Measurements from ENCODE around the gene TEAD2. TPM values are rescaled to one million over a fixed set of nuclear protein-coding genes. Genes with fewer than 3 reads are reported as not detected.

TEAD2 gene
- total and polyA plus RNA-seq, 9 of the 15 experiments (the other 6 are each of a cell fraction or from before 2014, with no cell fraction given), result 1.6 to 27.0 (median 13.9) TPM

DNA sequence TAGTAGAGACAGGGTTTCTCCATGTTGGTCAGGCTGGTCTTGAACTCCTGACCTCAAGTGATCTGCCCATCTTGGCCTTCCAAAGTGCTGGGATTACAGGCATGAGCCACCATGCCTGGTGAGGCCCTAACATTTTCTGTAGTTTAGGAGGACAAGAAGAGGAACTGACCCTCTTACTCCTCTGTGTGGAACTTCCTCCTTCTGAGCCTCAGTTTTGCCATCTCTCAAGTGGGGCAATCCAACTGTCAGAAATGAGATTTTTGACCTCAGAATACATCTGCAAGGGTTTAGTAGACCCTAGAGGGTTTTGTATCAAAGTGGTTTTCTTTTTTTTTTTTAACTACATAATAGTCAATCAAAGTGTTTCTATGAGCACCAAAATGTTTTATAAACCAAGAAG lies 3.9 kb upstream of the TEAD2 start:
- Histone ChIP-seq H3K9me3 (replicated peaks; ENCODE audit: control insufficient read depth, insufficient read depth, low read depth, low read length) (peaks cover 7% of the 10 kb centered on the region; the same call in 1 of the 2 replicates), H3K27me3 (ENCODE audit: control insufficient read depth in 2 of 2, insufficient read depth in 2 of 2, low read length in 2 of 2) (no peaks in the 10 kb centered on the region), H3K4me3 (no peak overlapping the region), H3K4me2 (ENCODE audit: insufficient read depth, low read length) (no peak overlapping the region), H3K9ac (ENCODE audit: insufficient read depth in 1 of 2, low read depth in 2 of 2, low read length in 2 of 2) (no peak overlapping the region), H3K27ac (ENCODE audit: extremely low read depth, low read depth, low read length) (no peak overlapping the region), H3K36me3 (ENCODE audit: control insufficient read depth, insufficient read depth, low read length) (no peaks in the 10 kb centered on the region), H3K9me1 (ENCODE audit: control insufficient read depth, insufficient read depth, low read length) (no peaks in the 10 kb centered on the region), H3K79me2 (ENCODE audit: control insufficient read depth, insufficient read depth, low read length) (peaks cover 6% of the 10 kb centered on the region; the same call in 1 of the 3 replicates), H3K4me1 (replicated peaks in 1 of 2; ENCODE audit: control insufficient read depth in 2 of 2, insufficient read depth in 2 of 2, low read length in 2 of 2) (peaks cover 11 to 42% of the 10 kb centered on the region in 2 experiments), H2AFZ (ENCODE audit: low read depth, low read length) (no peak overlapping the region), H4K20me1 (replicated peaks; ENCODE audit: control insufficient read depth, insufficient read depth, low read length) (no peaks in the 10 kb centered on the region)
- ATAC-seq (no peak), DNase-seq (ENCODE audit: extremely low read depth in 1 of 4, low spot score in 3 of 4) (no peak), FAIRE-seq (no peak)
- intact Hi-C loops (cut with micrococcal nuclease), result no loop called here
- CTCF ChIA-PET (ENCODE audit: low intra/inter-chr PET ratio), result no interaction called here
- in situ Hi-C loops (cut with MboI), result no loop called here
- BruUV-seq (replicated peaks), result no TSS peak
- POLR2A ChIA-PET, result no interaction called here
- TF ChIP-seq ZNF589 (CRISPR knock-in tag; IDR thresholded peaks at IDR 0.05; ENCODE audit: low read depth) (no peak), ERF (CRISPR knock-in tag; IDR thresholded peaks at IDR 0.05) (no peak), ZNF384 (IDR thresholded peaks at IDR 0.05; ENCODE audit: low read depth, low read length) (no peak), KLF6 (CRISPR knock-in tag; IDR thresholded peaks at IDR 0.05; ENCODE audit: borderline replicate concordance) (no peak), ILF3 (IDR thresholded peaks at IDR 0.05; ENCODE audit: borderline replicate concordance) (no peak), SIRT6 (IDR thresholded peaks at IDR 0.05; ENCODE audit: low read depth, low read length) (no peak), HDAC2 (IDR thresholded peaks at IDR 0.05) (peak; percentile 67; the same call in 1 of the 2 replicates), RCOR1 (IDR thresholded peaks at IDR 0.05; ENCODE audit: borderline replicate concordance in 1 of 2, low read depth in 2 of 2, low read length in 2 of 2) (0 out of 4 replicates have a peak, but pooled peaks of 1 of the 2 experiments have one; percentile 16), HMG20A (CRISPR knock-in tag; conservative IDR thresholded peaks at IDR 0.05) (no peak), ADNP (tag; IDR thresholded peaks at IDR 0.05) (peak; percentile 84), RBM22 (IDR thresholded peaks at IDR 0.05; ENCODE audit: low read depth, low read length, poor library complexity, severe bottlenecking) (no peak), MYC (IDR thresholded peaks at IDR 0.05; ENCODE audit: low read depth, low read length) (no peak), MYC (CRISPR knock-in tag; IDR thresholded peaks at IDR 0.05; ENCODE audit: borderline replicate concordance, low read depth) (no peak)
- TF ChIP-seq, protein P1, sequence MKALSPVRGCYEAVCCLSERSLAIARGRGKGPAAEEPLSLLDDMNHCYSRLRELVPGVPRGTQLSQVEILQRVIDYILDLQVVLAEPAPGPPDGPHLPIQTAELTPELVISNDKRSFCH (CRISPR knock-in tag; IDR thresholded peaks at IDR 0.05), result no peak
- TF ChIP-seq, protein P1 (tag; IDR thresholded peaks at IDR 0.05), result no peak
- TF ChIP-seq, protein P2, sequence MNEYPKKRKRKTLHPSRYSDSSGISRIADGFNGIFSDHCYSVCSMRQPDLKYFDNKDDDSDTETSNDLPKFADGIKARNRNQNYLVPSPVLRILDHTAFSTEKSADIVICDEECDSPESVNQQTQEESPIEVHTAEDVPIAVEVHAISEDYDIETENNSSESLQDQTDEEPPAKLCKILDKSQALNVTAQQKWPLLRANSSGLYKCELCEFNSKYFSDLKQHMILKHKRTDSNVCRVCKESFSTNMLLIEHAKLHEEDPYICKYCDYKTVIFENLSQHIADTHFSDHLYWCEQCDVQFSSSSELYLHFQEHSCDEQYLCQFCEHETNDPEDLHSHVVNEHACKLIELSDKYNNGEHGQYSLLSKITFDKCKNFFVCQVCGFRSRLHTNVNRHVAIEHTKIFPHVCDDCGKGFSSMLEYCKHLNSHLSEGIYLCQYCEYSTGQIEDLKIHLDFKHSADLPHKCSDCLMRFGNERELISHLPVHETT (CRISPR knock-in tag; conservative IDR thresholded peaks at IDR 0.05 in 1 of 2, IDR thresholded peaks at IDR 0.05 in 1 of 2), result no peak
- TF ChIP-seq, protein P3, sequence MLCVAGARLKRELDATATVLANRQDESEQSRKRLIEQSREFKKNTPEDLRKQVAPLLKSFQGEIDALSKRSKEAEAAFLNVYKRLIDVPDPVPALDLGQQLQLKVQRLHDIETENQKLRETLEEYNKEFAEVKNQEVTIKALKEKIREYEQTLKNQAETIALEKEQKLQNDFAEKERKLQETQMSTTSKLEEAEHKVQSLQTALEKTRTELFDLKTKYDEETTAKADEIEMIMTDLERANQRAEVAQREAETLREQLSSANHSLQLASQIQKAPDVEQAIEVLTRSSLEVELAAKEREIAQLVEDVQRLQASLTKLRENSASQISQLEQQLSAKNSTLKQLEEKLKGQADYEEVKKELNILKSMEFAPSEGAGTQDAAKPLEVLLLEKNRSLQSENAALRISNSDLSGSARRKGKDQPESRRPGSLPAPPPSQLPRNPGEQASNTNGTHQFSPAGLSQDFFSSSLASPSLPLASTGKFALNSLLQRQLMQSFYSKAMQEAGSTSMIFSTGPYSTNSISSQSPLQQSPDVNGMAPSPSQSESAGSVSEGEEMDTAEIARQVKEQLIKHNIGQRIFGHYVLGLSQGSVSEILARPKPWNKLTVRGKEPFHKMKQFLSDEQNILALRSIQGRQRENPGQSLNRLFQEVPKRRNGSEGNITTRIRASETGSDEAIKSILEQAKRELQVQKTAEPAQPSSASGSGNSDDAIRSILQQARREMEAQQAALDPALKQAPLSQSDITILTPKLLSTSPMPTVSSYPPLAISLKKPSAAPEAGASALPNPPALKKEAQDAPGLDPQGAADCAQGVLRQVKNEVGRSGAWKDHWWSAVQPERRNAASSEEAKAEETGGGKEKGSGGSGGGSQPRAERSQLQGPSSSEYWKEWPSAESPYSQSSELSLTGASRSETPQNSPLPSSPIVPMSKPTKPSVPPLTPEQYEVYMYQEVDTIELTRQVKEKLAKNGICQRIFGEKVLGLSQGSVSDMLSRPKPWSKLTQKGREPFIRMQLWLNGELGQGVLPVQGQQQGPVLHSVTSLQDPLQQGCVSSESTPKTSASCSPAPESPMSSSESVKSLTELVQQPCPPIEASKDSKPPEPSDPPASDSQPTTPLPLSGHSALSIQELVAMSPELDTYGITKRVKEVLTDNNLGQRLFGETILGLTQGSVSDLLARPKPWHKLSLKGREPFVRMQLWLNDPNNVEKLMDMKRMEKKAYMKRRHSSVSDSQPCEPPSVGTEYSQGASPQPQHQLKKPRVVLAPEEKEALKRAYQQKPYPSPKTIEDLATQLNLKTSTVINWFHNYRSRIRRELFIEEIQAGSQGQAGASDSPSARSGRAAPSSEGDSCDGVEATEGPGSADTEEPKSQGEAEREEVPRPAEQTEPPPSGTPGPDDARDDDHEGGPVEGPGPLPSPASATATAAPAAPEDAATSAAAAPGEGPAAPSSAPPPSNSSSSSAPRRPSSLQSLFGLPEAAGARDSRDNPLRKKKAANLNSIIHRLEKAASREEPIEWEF (CRISPR knock-in tag; IDR thresholded peaks at IDR 0.05), result no peak

Data from K562 (cell line).